NB4 (cell line): Measurements from ENCODE around the gene UBAC2.

Source experiments
- CTCF ChIP-seq: IDR thresholded peaks from one replicate; pipeline ENCODE4 v1.5.1; 2012; ENCODE audit warnings: low read depth, low read length
- MAX ChIP-seq: IDR thresholded peaks from 2 replicates; pipeline ENCODE4 v1.6.1; 2011; ENCODE audit warnings: low read depth, low read length
- POLR2A ChIP-seq: IDR thresholded peaks from 2 replicates; pipeline ENCODE4 v1.6.1; 2011; ENCODE audit warnings: mild to moderate bottlenecking; ENCODE audit not compliant: insufficient read length; ENCODE audit errors: extremely low read depth

GRCh38 chr13:99361197-99361596 lies 160.5 kb downstream of the UBAC2 start:
- TF ChIP-seq CTCF (no peak), POLR2A (no peak), MAX (no peak)
